GM18511 (cell line): ENCODE results near the gene CFAP410.
"Not testable (repeated sequence)": the region's sequence is repeated elsewhere in the genome, so short reads cannot be mapped to it uniquely, and the experiment has no call there.

Experiments used
- ATAC-seq: cut with Tn5 transposase; IDR thresholded peaks from one replicate; pipeline ENCODE4 v1.9.1; 2021; ENCODE audit warnings: mild to moderate bottlenecking, moderate library complexity; ENCODE audit not compliant: unreplicated experiment

CFAP410 gene

GRCh38 chr21:44319407-44320065 lies 19.7 kb downstream of the CFAP410 start:
- ATAC-seq: no peak

- ATAC-seq: no peak
Observed at GRCh38 chr21:44318489-44319285, 20.5 kb downstream of the CFAP410 start.

- ATAC-seq: no peak
Observed at GRCh38 chr21:44317871-44318270, 21.3 kb downstream of the CFAP410 start.

- ATAC-seq: no peak
Observed at GRCh38 chr21:44317241-44317782, 21.9 kb downstream of the CFAP410 start.

GRCh38 chr21:44316277-44316900 lies 22.8 kb downstream of the CFAP410 start:
- ATAC-seq: no peak

- no peak for ATAC-seq
Observed at GRCh38 chr21:44315691-44316203, 23.4 kb downstream of the CFAP410 start.

GRCh38 chr21:44314561-44314960 lies 24.6 kb downstream of the CFAP410 start:
- no peak for ATAC-seq

- ATAC-seq: no peak
Observed at GRCh38 chr21:44314128-44314527, 25.1 kb downstream of the CFAP410 start.

- no peak for ATAC-seq
Observed at GRCh38 chr21:44313451-44313850, 25.7 kb downstream of the CFAP410 start.

- ATAC-seq: no peak
Observed at GRCh38 chr21:44312716-44313115, 26.5 kb downstream of the CFAP410 start.

GRCh38 chr21:44312089-44312488 lies 27.1 kb downstream of the CFAP410 start:
- no peak for ATAC-seq

GRCh38 chr21:44310628-44311507 lies 28.3 kb downstream of the CFAP410 start:
- ATAC-seq: no peak

GRCh38 chr21:44306936-44307704 lies 32.1 kb downstream of the CFAP410 start:
- no peak for ATAC-seq

- no peak for ATAC-seq
Observed at GRCh38 chr21:44305691-44306090, 33.5 kb downstream of the CFAP410 start.

- ATAC-seq: no peak
Observed at GRCh38 chr21:44304877-44305293, 34.3 kb downstream of the CFAP410 start.

GRCh38 chr21:44304011-44304616 lies 35.1 kb downstream of the CFAP410 start:
- no peak for ATAC-seq

- no peak for ATAC-seq
Observed at GRCh38 chr21:44303490-44303981, 35.7 kb downstream of the CFAP410 start.

- not testable (repeated sequence) for ATAC-seq
Observed at GRCh38 chr21:44302573-44303401, 36.4 kb downstream of the CFAP410 start.
